GM19238 (cell line): Measurements from ENCODE around the gene LINGO4.

ENCODE experiments used
- DNase-seq: peaks from one replicate; pipeline ENCODE4 v3.0.0; 2011; ENCODE audit warnings: low spot score; ENCODE audit not compliant: insufficient read length

Gene LINGO4

GRCh38 chr1:151805066-151805820 lies at the start of gene LINGO4:
LINGO4 (minus strand) TSS chr1:151805419; CDS start chr1:151802704, 2,715 bp downstream.
- DNase-seq, result no peak

- DNase-seq, result no peak
These were observed 49.4 kb upstream of the LINGO4 start for GRCh38 chr1:151854658-151855057.

GRCh38 chr1:151853411-151853943 lies 48.3 kb upstream of the LINGO4 start, which contains the start of gene THEM5:
THEM5 (minus strand) TSS chr1:151853712; CDS start chr1:151853565, 147 bp downstream.
- no peak for DNase-seq

- DNase-seq, result no peak
These were observed 47.5 kb upstream of the LINGO4 start for GRCh38 chr1:151852733-151853132.

GRCh38 chr1:151851886-151852285 lies 46.7 kb upstream of the LINGO4 start:
- DNase-seq, result no peak

GRCh38 chr1:151849871-151850270 lies 44.7 kb upstream of the LINGO4 start:
- no peak for DNase-seq

- DNase-seq, result no peak
These were observed 43.9 kb upstream of the LINGO4 start for GRCh38 chr1:151849126-151849525.

GRCh38 chr1:151847867-151848596 lies 42.8 kb upstream of the LINGO4 start:
- no peak for DNase-seq

- DNase-seq, result no peak
These were observed 41.5 kb upstream of the LINGO4 start for GRCh38 chr1:151846686-151847237.

GRCh38 chr1:151846062-151846568 lies 40.9 kb upstream of the LINGO4 start:
- no peak for DNase-seq

- no peak for DNase-seq
These were observed 38.2 kb upstream of the LINGO4 start for GRCh38 chr1:151843398-151843797.

GRCh38 chr1:151841141-151841540 lies 35.9 kb upstream of the LINGO4 start:
- no peak for DNase-seq

- no peak for DNase-seq
These were observed 35.2 kb upstream of the LINGO4 start for GRCh38 chr1:151840421-151840820.

GRCh38 chr1:151839457-151840403 lies 34.5 kb upstream of the LINGO4 start, which contains the start of gene C2CD4D:
C2CD4D (minus strand) TSS chr1:151839820; CDS start chr1:151838989, 831 bp downstream.
- DNase-seq, result peak; percentile 50

- no peak for DNase-seq
These were observed 33.8 kb upstream of the LINGO4 start for GRCh38 chr1:151839082-151839412.

GRCh38 chr1:151838222-151839081 lies 33.2 kb upstream of the LINGO4 start:
- peak; percentile 61 for DNase-seq

- DNase-seq, result no peak
These were observed 32.6 kb upstream of the LINGO4 start for GRCh38 chr1:151837884-151838221.

GRCh38 chr1:151837197-151837596 lies 32.0 kb upstream of the LINGO4 start:
- no peak for DNase-seq

GRCh38 chr1:151835596-151835995 lies 30.4 kb upstream of the LINGO4 start:
- DNase-seq, result no peak

GRCh38 chr1:151834239-151834638 lies 29.0 kb upstream of the LINGO4 start:
- DNase-seq, result no peak
